ENCODE data around the gene JMJD1C.

Gene JMJD1C

GRCh38 chr10:63256009-63256773 lies 209.6 kb downstream of the JMJD1C start:
- Histone ChIP-seq H3K4me2 (ENCODE audit: low read length) (peak overlapping the region; percentile 92), H3K4me1 (ENCODE audit: control insufficient read depth, low read length) (peaks cover 64% of the 10 kb centered on the region), H3K4me3 (ENCODE audit: low read length) (peak overlapping the region; percentile 52), H3K9me2 (replicated peaks; ENCODE audit: control insufficient read depth, low read length) (no peaks in the 10 kb centered on the region), H3F3A (ENCODE audit: control insufficient read depth, insufficient read depth) (peaks cover 23% of the 10 kb centered on the region), H3K79me2 (ENCODE audit: control insufficient read depth, low read length) (peaks cover 94% of the 10 kb centered on the region), H4K20me1 (ENCODE audit: control insufficient read depth, insufficient read depth, low read depth, low read length) (peaks cover 31% of the 10 kb centered on the region), H3K36me3 (ENCODE audit: control insufficient read depth, low read length) (peaks cover 52% of the 10 kb centered on the region), H3K9me3 (ENCODE audit: control insufficient read depth, insufficient read depth, low read length) (no peaks in the 10 kb centered on the region), H3K27ac (ENCODE audit: low read depth, low read length) (peak overlapping the region; percentile 54), H3K27me3 (ENCODE audit: control insufficient read depth, low read length) (no peaks in the 10 kb centered on the region)
- no peak for TF ChIP-seq CTCF (IDR thresholded peaks at IDR 0.05; ENCODE audit: low read depth, low read length, poor library complexity, severe bottlenecking)
- TF ChIP-seq EZH2phosphoT487 (IDR thresholded peaks at IDR 0.05; ENCODE audit: borderline replicate concordance, low read length), result no peak

DNA sequence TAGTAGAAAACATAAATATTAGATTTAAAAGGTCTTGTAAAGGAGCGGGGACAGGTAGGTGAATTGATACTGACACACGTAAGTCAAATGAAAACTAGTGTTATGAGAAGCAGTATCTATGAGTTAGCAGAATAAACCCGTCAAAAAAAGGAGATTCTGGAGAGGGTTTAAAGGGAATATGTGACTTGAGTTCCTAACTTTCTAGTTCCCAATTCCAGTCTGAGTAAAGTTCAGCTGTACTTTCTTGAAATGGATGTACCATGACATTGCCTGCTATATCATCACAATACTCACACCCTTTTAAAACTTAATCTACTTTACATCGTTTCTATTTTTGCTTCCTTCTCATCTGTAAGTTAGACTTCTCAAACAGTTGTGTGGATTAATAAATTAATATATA lies 210.5 kb downstream of the JMJD1C start:
- Histone ChIP-seq H3K36me3 (ENCODE audit: control insufficient read depth, low read length) (peaks cover 51% of the 10 kb centered on the region), H3K27me3 (ENCODE audit: control insufficient read depth, low read length) (no peaks in the 10 kb centered on the region), H3K4me1 (ENCODE audit: control insufficient read depth, low read length) (peaks cover 57% of the 10 kb centered on the region), H3F3A (ENCODE audit: control insufficient read depth, insufficient read depth) (peaks cover 21% of the 10 kb centered on the region), H3K79me2 (ENCODE audit: control insufficient read depth, low read length) (peaks cover 100% of the 10 kb centered on the region), H3K4me2 (ENCODE audit: low read length) (no peak overlapping the region), H3K4me3 (ENCODE audit: low read length) (no peak overlapping the region), H3K27ac (ENCODE audit: low read depth, low read length) (no peak overlapping the region), H3K9me2 (replicated peaks; ENCODE audit: control insufficient read depth, low read length) (no peaks in the 10 kb centered on the region), H3K9me3 (ENCODE audit: control insufficient read depth, insufficient read depth, low read length) (no peaks in the 10 kb centered on the region), H4K20me1 (ENCODE audit: control insufficient read depth, insufficient read depth, low read depth, low read length) (peaks cover 35% of the 10 kb centered on the region)
- TF ChIP-seq EZH2phosphoT487 (IDR thresholded peaks at IDR 0.05; ENCODE audit: borderline replicate concordance, low read length), result no peak
- no peak for TF ChIP-seq CTCF (IDR thresholded peaks at IDR 0.05; ENCODE audit: low read depth, low read length, poor library complexity, severe bottlenecking)

DNA sequence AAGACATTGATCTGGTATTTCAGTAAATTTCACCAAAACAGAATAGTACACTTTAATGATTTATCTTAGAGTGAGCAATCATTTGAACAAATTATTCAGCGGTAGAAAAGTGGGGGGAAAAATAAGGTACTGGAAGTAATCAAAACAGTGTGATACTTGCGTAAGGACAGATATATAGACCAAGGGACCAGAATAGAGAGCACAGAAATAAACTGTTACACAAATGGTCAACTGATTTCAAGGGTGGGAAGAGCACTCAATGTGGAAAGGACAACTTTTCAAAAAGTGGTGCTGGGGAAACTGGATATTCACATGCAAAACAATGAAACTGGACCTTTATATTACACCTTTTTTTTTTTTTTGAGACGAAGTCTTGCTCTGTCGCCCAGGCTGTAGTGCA lies 212.7 kb downstream of the JMJD1C start:
- H3K4me2 ChIP-seq (ENCODE audit: low read length), result no peak overlapping the region
- H3K9me2 ChIP-seq (replicated peaks; ENCODE audit: control insufficient read depth, low read length), result no peaks in the 10 kb centered on the region
- peaks cover 100% of the 10 kb centered on the region for H3K79me2 ChIP-seq (ENCODE audit: control insufficient read depth, low read length)
- H3K4me1 ChIP-seq (ENCODE audit: control insufficient read depth, low read length), result peaks cover 34% of the 10 kb centered on the region
- peaks cover 34% of the 10 kb centered on the region for H3K36me3 ChIP-seq (ENCODE audit: control insufficient read depth, low read length)
- H3K9me3 ChIP-seq (ENCODE audit: control insufficient read depth, insufficient read depth, low read length), result no peaks in the 10 kb centered on the region
- no peak overlapping the region for H3K4me3 ChIP-seq (ENCODE audit: low read length)
- H4K20me1 ChIP-seq (ENCODE audit: control insufficient read depth, insufficient read depth, low read depth, low read length), result peaks cover 39% of the 10 kb centered on the region
- peaks cover 13% of the 10 kb centered on the region for H3F3A ChIP-seq (ENCODE audit: control insufficient read depth, insufficient read depth)
- H3K27me3 ChIP-seq (ENCODE audit: control insufficient read depth, low read length), result no peaks in the 10 kb centered on the region
- no peak for TF ChIP-seq EZH2phosphoT487 (IDR thresholded peaks at IDR 0.05; ENCODE audit: borderline replicate concordance, low read length)
- TF ChIP-seq CTCF (IDR thresholded peaks at IDR 0.05; ENCODE audit: low read depth, low read length, poor library complexity, severe bottlenecking), result no peak
- no peak overlapping the region for H3K27ac ChIP-seq (ENCODE audit: low read depth, low read length)
